OCI-LY7 (cell line): Measurements from ENCODE around the gene STAT5A. TPM values are rescaled to one million over a fixed set of nuclear protein-coding genes. Genes with fewer than 3 reads are reported as not detected.
"Not testable (repeated sequence)": the region's sequence is repeated elsewhere in the genome, so short reads cannot be mapped to it uniquely, and the experiment has no call there.

ENCODE experiments used
- BruUV-seq: library from RNA; stranded (reverse); fragments of 400-500 nt; replicated peaks from 2 replicates; lab custom pipeline; 2021; lab: Mats Ljungman, UMichigan
- CTCF ChIA-PET: fragments of 300-600 bp; sonication (Branson Sonifier 250); formaldehyde crosslinking; loops from one replicate; lab custom pipeline; 2022; ENCODE audit warnings: antibody characterized with exemption; ENCODE audit not compliant: unreplicated experiment; lab: Charles Lee
- POLR2A ChIA-PET: fragments of 300-600 bp; sonication (Branson Sonifier 250); formaldehyde crosslinking; loops from one replicate; lab custom pipeline; 2022; ENCODE audit warnings: antibody characterized with exemption; lab: Charles Lee
- DNase-seq: peaks from one replicate; pipeline ENCODE4 v3.0.0-alpha.2; 2015; ENCODE audit warnings: low spot score
- H2AFZ ChIP-seq: fragments of 200-600 bp; sonication (generic), shearing (Covaris generic); 2 replicates; pipeline ENCODE4 v1.6.1; 2014; ENCODE audit warnings: mild to moderate bottlenecking, antibody characterized with exemption, low read length, moderate library complexity
- H3K27ac ChIP-seq: fragments of 200-600 bp; sonication (generic); 2 replicates; pipeline ENCODE4 v1.5.1; 2014; ENCODE audit warnings: mixed run types, low read depth, mild to moderate bottlenecking, moderate library complexity, low read length, inconsistent platforms; ENCODE audit not compliant: poor library complexity, severe bottlenecking
- H3K36me3 ChIP-seq: fragments of 200-600 bp; sonication (generic); 2 replicates; pipeline ENCODE4 v1.6.1; 2014; ENCODE audit warnings: mild to moderate bottlenecking, antibody characterized with exemption, low read length, moderate library complexity, mixed read lengths; ENCODE audit not compliant: insufficient read depth
- H3K4me1 ChIP-seq: fragments of 200-600 bp; sonication (generic); 2 replicates; pipeline ENCODE4 v1.5.1; 2014; ENCODE audit warnings: mild to moderate bottlenecking, low read length; ENCODE audit not compliant: insufficient read depth, poor library complexity, severe bottlenecking
- H3K4me2 ChIP-seq: fragments of 200-600 bp; sonication (generic); 2 replicates; pipeline ENCODE4 v1.6.1; 2014; ENCODE audit warnings: mild to moderate bottlenecking, low read length
- H3K4me3 ChIP-seq: fragments of 200-600 bp; sonication (generic); 2 replicates; pipeline ENCODE4 v1.5.1; 2014; ENCODE audit warnings: mild to moderate bottlenecking, low read depth, low read length; ENCODE audit not compliant: poor library complexity, severe bottlenecking
- H3K79me2 ChIP-seq: fragments of 200-600 bp; sonication (generic); 2 replicates; pipeline ENCODE4 v1.6.1; 2016; ENCODE audit warnings: low read depth, mild to moderate bottlenecking, low read length, moderate library complexity, mixed read lengths; ENCODE audit not compliant: insufficient read depth
- H3K9me2 ChIP-seq: fragments of 200-600 bp; sonication (generic); 2 replicates; pipeline ENCODE4 v1.6.1; 2016; ENCODE audit warnings: mild to moderate bottlenecking, low read length, mixed read lengths; ENCODE audit not compliant: insufficient read depth
- H3K9me3 ChIP-seq: fragments of 200-600 bp; sonication (generic); 2 replicates; pipeline ENCODE4 v1.6.1; 2014; ENCODE audit warnings: mild to moderate bottlenecking, mixed run types, low read length, mixed read lengths
- H4K20me1 ChIP-seq: fragments of 200-600 bp; sonication (generic); 2 replicates; pipeline ENCODE4 v1.6.1; 2014; ENCODE audit warnings: mild to moderate bottlenecking, antibody characterized with exemption, low read length, moderate library complexity, mixed read lengths; ENCODE audit not compliant: insufficient read depth
- EZH2phosphoT487 ChIP-seq: fragments of 200-600 bp; sonication (generic); IDR thresholded peaks from 2 replicates; pipeline ENCODE4 v1.6.1; 2018; ENCODE audit warnings: low read depth, borderline replicate concordance, mild to moderate bottlenecking, mixed run types, antibody characterized with exemption, low read length, moderate library complexity, mixed read lengths
- intact Hi-C: fragments of 100-400 bp; cut with micrococcal nuclease; formaldehyde crosslinking; loops from one replicate; pipeline ENCODE4 v1.10.0; 2022; ENCODE audit not compliant: unreplicated experiment
- total RNA-seq, 2 experiments: library from RNA; depleted of rRNA in 1 of 2; stranded (reverse); fragments of >200 nt in 1 of 2; shearing (Covaris generic) in 1 of 2; gene quantifications; 2 replicates each; pipeline ENCODE4 v1.2.3, GENCODE V29; 2014 to 2022
- TF ChIP-seq, protein P1 (sequence below): fragments of 200-600 bp; sonication (generic); conservative IDR thresholded peaks from 2 replicates; pipeline ENCODE4 v1.5.1; 2014; ENCODE audit warnings: mild to moderate bottlenecking, antibody characterized with exemption, low read length, moderate library complexity, mixed read lengths

The STAT5A gene
- total RNA-seq, 2 experiments from 2014 or later = 1.9 to 7.9 TPM

DNA sequence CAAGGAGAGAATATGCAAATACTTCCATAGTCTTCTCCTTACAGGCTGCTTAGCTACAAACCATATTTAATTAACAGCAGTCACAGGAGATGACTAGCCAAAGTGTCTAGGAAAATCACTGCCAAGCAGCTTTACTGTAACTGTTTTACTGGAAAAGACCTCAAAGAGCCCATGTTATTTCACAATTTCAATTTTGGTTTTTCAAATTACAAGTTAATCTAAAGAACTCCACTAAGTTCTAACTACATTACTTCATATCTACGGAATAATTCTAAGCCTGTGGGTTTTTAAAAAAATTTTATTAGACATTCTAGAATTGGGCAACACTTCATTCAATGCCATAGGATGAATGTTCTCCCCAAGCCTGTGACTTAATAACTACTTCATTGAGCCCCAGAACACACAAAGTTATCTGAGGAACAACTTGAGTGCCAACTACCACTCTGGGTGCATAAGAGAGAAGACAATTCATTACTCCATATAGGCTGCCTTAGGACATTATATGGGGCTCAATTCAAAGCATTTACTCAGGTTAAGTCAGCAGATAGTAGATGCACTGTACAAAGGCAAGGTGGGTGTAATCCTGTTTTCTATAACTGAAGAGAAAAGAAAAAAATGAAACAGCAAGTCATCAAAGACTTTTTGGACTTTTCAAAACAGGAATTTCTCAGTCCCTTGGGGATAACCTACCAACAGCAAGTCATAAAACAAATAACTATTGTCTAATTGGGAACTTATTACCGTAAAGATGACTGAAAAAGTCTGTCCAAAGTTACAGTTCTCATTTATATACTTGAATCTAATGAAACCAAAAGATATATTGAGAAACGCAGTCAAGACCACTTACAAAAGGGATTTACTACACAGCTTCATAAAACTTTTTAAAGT lies 66.9 kb downstream of the STAT5A start:
- ChIA-PET CTCF (no interaction called here), POLR2A (no interaction called here)
- no TSS peak for BruUV-seq
- TF ChIP-seq, protein P1, sequence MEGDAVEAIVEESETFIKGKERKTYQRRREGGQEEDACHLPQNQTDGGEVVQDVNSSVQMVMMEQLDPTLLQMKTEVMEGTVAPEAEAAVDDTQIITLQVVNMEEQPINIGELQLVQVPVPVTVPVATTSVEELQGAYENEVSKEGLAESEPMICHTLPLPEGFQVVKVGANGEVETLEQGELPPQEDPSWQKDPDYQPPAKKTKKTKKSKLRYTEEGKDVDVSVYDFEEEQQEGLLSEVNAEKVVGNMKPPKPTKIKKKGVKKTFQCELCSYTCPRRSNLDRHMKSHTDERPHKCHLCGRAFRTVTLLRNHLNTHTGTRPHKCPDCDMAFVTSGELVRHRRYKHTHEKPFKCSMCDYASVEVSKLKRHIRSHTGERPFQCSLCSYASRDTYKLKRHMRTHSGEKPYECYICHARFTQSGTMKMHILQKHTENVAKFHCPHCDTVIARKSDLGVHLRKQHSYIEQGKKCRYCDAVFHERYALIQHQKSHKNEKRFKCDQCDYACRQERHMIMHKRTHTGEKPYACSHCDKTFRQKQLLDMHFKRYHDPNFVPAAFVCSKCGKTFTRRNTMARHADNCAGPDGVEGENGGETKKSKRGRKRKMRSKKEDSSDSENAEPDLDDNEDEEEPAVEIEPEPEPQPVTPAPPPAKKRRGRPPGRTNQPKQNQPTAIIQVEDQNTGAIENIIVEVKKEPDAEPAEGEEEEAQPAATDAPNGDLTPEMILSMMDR = no peak
- no peak for TF ChIP-seq EZH2phosphoT487
- no peaks in the 10 kb centered on the region for H3K9me3 ChIP-seq
- H2AFZ ChIP-seq = no peak overlapping the region
- intact Hi-C loops = no loop called here
- H3K27ac ChIP-seq = no peak overlapping the region
- no peaks in the 10 kb centered on the region; the same call in 1 of the 2 replicates for H4K20me1 ChIP-seq
- no peaks in the 10 kb centered on the region for H3K4me1 ChIP-seq
- H3K79me2 ChIP-seq = no peaks in the 10 kb centered on the region
- no peaks in the 10 kb centered on the region for H3K36me3 ChIP-seq
- no peak overlapping the region for H3K4me3 ChIP-seq
- no peaks in the 10 kb centered on the region for H3K9me2 ChIP-seq
- H3K4me2 ChIP-seq = no peak overlapping the region
- DNase-seq = no peak

DNA sequence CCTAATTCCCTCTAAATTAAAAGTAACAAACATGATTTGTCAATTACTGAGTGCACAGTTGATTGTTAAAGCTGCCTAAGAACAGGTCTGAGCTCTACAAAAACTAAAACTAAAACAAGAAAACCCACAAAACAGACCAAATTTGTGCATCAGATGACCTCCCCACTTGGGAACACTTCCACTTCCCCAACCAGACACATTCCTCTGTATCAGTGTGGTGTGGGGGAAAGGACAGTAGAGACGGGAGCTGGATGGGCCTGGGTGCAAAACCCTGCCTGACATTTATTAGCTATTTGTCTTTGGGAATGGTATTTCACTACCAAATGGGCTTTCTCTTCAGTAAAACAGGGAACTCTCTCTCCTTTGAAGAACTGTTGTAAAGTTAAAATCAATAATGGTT lies 70.1 kb downstream of the STAT5A start:
- H3K79me2 ChIP-seq = no peaks in the 10 kb centered on the region
- no peak overlapping the region for H3K4me2 ChIP-seq
- H2AFZ ChIP-seq = no peak overlapping the region
- no peak for DNase-seq
- no peak overlapping the region for H3K4me3 ChIP-seq
- H3K4me1 ChIP-seq = no peaks in the 10 kb centered on the region
- no peak overlapping the region for H3K27ac ChIP-seq
- no peaks in the 10 kb centered on the region for H3K9me2 ChIP-seq
- TF ChIP-seq, protein P1 = no peak
- TF ChIP-seq EZH2phosphoT487 = no peak
- no TSS peak for BruUV-seq
- H3K36me3 ChIP-seq = no peaks in the 10 kb centered on the region
- POLR2A ChIA-PET = interaction anchor here (0.6 to 1.6 kb wide), 3 partner anchors 10 to 429 kb away, joined by 4 to 6 read pairs (median 4); partner anchors contain the start of gene STAT3
- intact Hi-C loops = no loop called here
- CTCF ChIA-PET = no interaction called here
- no peaks in the 10 kb centered on the region for H3K9me3 ChIP-seq
- H4K20me1 ChIP-seq = no peaks in the 10 kb centered on the region; the same call in 1 of the 2 replicates

DNA sequence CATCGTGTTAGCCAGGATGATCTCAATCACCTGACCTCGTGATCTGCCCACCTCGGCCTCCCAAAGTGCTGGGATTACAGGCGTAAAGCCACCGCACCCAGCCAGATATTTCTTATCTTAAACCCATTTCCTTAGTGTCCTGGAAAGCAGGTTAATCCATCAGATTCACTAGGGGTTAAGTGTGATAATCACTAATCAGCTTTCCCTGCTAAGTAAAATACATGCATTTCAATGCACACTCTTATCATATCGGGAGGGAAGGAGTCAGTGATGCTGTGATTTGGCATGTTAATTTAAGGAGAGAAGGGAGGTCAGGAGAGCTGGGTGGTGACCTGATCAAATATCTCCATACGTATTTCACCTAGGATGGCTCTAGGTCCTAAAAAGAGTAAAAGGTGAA lies 70.8 kb downstream of the STAT5A start:
- no peak for TF ChIP-seq EZH2phosphoT487
- TF ChIP-seq, protein P1 = no peak
- no peaks in the 10 kb centered on the region for H3K9me3 ChIP-seq
- no TSS peak for BruUV-seq
- no peak overlapping the region for H3K27ac ChIP-seq
- H3K4me2 ChIP-seq = no peak overlapping the region
- no peaks in the 10 kb centered on the region for H3K9me2 ChIP-seq
- no peak overlapping the region for H2AFZ ChIP-seq
- H3K4me3 ChIP-seq = no peak overlapping the region
- intact Hi-C loops = no loop called here
- ChIA-PET CTCF (no interaction called here), POLR2A (interaction anchor here (0.7 to 1.6 kb wide), 3 partner anchors 11 to 152 kb away, joined by 4 to 6 read pairs (median 5); partner anchors contain the start of gene STAT3)
- H3K4me1 ChIP-seq = no peaks in the 10 kb centered on the region
- H3K36me3 ChIP-seq = no peaks in the 10 kb centered on the region
- no peak for DNase-seq
- H4K20me1 ChIP-seq = no peaks in the 10 kb centered on the region; the same call in 1 of the 2 replicates
- H3K79me2 ChIP-seq = no peaks in the 10 kb centered on the region

DNA sequence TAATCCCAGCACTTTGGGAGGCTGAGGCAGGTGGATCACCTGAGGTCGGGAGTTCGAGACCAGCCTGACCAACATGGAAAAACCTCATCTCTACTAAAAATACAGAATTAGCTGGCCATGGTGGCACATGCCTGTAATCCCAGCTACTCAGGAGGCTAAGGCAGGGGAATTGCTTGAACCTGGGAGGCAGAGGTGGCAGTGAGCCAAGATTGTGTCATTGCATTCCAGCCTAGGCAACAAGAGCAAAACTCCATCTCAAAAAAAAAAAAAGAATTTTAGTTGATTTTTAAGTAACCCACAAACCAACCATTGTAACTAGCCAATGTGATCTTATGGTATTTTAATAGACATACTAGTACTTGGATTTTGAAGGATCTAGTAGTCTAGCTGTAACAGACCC lies 72.1 kb downstream of the STAT5A start:
- H3K9me3 ChIP-seq, H3K79me2 ChIP-seq, H3K4me3 ChIP-seq, H3K36me3 ChIP-seq, H2AFZ ChIP-seq, CTCF ChIA-PET, POLR2A ChIA-PET, H3K4me2 ChIP-seq, H4K20me1 ChIP-seq, H3K27ac ChIP-seq, H3K4me1 ChIP-seq, intact Hi-C loops, DNase-seq, H3K9me2 ChIP-seq, BruUV-seq: not testable (repeated sequence)
